ENCODE results near the gene SMAD4. TPM values are rescaled to one million over a fixed set of nuclear protein-coding genes. Genes with fewer than 3 reads are reported as not detected.

The SMAD4 gene
- total RNA-seq, 1 experiment from 2014 or later: 19.7 TPM

DNA sequence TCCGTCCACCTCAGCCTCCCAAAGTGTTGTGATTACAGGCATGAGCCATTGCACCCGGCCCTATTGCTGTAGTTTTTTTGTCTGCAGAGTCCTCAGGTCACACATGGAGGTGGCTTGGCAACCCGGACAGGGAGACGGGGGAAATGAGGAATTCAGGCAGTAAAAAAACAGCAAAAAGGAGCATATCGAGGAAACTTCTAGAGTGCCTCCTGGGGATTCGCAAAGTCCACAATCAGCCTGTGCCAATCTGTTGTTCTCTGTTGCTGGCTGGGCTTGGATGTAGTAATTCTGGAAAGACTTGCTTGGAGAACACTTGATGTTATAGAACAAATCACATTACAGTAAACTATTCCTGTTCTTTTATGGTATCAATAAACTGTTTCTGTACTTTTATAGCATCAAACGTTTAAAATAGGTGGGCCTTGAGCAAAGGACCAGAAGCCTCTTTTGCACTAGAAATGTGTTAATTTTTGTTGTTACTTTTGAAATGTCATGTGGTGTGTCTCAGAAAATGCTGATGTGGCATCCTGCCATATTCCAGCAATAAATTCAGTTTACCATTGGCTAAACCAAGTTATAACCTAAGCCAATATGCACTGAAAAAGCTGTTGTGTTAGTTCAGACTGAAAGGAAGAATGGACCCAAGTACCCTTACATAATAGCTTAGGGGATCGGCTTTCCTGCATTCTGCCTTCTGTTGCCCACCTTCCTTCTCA, 47.8 kb upstream of the SMAD4 start:
- Histone ChIP-seq H3K27me3 (ENCODE audit: low read length) (no peaks in the 10 kb centered on the region), H4K20me1 (ENCODE audit: low read length) (no peaks in the 10 kb centered on the region), H3K27ac (ENCODE audit: low read length) (no peak overlapping the region), H3K4me2 (ENCODE audit: low read length) (no peak overlapping the region), H3K4me1 (ENCODE audit: insufficient read depth, low read length) (peaks cover 5% of the 10 kb centered on the region; the same call in 1 of the 2 replicates), H3F3A (ENCODE audit: low read length, unreplicated experiment) (no peaks in the 10 kb centered on the region), H3K79me2 (ENCODE audit: low read length) (no peaks in the 10 kb centered on the region), H3K4me3 (ENCODE audit: low read length) (no peak overlapping the region), H3K36me3 (ENCODE audit: low read depth, low read length) (no peaks in the 10 kb centered on the region), H3K9me3 (ENCODE audit: low read length) (no peaks in the 10 kb centered on the region), H2AFZ (ENCODE audit: low read length) (no peak overlapping the region), H3K9ac (ENCODE audit: low read length) (no peak overlapping the region), H3K9me2 (replicated peaks; ENCODE audit: low read length) (no peaks in the 10 kb centered on the region)
- intact Hi-C loops (cut with micrococcal nuclease): no loop called here
- ChIA-PET POLR2A (ENCODE audit: unreplicated experiment) (no interaction called here), CTCF (no interaction called here)
- ATAC-seq (no peak), DNase-seq (no peak)
- no TSS peak for BruUV-seq (replicated peaks)
- no peak for TF ChIP-seq EZH2 (IDR thresholded peaks at IDR 0.05; ENCODE audit: low read length, unreplicated experiment)
- TF ChIP-seq, protein P1, sequence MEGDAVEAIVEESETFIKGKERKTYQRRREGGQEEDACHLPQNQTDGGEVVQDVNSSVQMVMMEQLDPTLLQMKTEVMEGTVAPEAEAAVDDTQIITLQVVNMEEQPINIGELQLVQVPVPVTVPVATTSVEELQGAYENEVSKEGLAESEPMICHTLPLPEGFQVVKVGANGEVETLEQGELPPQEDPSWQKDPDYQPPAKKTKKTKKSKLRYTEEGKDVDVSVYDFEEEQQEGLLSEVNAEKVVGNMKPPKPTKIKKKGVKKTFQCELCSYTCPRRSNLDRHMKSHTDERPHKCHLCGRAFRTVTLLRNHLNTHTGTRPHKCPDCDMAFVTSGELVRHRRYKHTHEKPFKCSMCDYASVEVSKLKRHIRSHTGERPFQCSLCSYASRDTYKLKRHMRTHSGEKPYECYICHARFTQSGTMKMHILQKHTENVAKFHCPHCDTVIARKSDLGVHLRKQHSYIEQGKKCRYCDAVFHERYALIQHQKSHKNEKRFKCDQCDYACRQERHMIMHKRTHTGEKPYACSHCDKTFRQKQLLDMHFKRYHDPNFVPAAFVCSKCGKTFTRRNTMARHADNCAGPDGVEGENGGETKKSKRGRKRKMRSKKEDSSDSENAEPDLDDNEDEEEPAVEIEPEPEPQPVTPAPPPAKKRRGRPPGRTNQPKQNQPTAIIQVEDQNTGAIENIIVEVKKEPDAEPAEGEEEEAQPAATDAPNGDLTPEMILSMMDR (conservative IDR thresholded peaks at IDR 0.05; ENCODE audit: low read depth, low read length): no peak
- TF ChIP-seq EZH2phosphoT487 (IDR thresholded peaks at IDR 0.05; ENCODE audit: borderline replicate concordance, low read length): no peak

DNA sequence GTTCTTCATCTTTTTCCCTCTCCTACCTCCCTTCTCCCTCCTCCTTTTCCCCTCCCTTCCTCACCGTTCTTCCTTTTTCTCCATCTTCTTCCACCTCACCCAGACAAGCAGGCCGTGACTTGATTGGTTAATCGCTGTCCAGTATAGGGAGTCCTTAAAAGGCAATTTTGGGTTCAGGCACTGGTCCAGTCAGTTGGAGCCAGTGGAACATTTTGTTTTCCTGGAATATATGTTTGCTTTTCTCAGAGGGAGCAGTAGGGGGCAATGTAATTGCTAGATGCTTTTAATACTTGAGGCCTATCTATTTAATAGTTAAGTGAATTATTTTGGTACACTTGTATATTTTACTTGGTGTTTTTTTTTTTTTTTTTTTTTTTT, 47.2 kb upstream of the SMAD4 start:
- ATAC-seq (no peak), DNase-seq (no peak)
- no peak overlapping the region for H3K4me2 ChIP-seq (ENCODE audit: low read length)
- no peak for TF ChIP-seq EZH2 (IDR thresholded peaks at IDR 0.05; ENCODE audit: low read length, unreplicated experiment)
- no peak for TF ChIP-seq EZH2phosphoT487 (IDR thresholded peaks at IDR 0.05; ENCODE audit: borderline replicate concordance, low read length)
- TF ChIP-seq, protein P1 (conservative IDR thresholded peaks at IDR 0.05; ENCODE audit: low read depth, low read length): no peak; the same call in 1 of the 2 replicates
- H2AFZ ChIP-seq (ENCODE audit: low read length): no peak overlapping the region
- BruUV-seq (replicated peaks): no TSS peak
- H3K27ac ChIP-seq (ENCODE audit: low read length): no peak overlapping the region
- no peaks in the 10 kb centered on the region for H3K36me3 ChIP-seq (ENCODE audit: low read depth, low read length)
- no peaks in the 10 kb centered on the region for H3F3A ChIP-seq (ENCODE audit: low read length, unreplicated experiment)
- H3K27me3 ChIP-seq (ENCODE audit: low read length): no peaks in the 10 kb centered on the region
- no peak overlapping the region for H3K4me3 ChIP-seq (ENCODE audit: low read length)
- H4K20me1 ChIP-seq (ENCODE audit: low read length): no peaks in the 10 kb centered on the region
- no peaks in the 10 kb centered on the region for H3K79me2 ChIP-seq (ENCODE audit: low read length)
- peaks cover 5% of the 10 kb centered on the region; the same call in 1 of the 2 replicates for H3K4me1 ChIP-seq (ENCODE audit: insufficient read depth, low read length)
- POLR2A ChIA-PET (ENCODE audit: unreplicated experiment): no interaction called here
- no peaks in the 10 kb centered on the region for H3K9me3 ChIP-seq (ENCODE audit: low read length)
- H3K9me2 ChIP-seq (replicated peaks; ENCODE audit: low read length): no peaks in the 10 kb centered on the region
- intact Hi-C loops (cut with micrococcal nuclease): no loop called here
- CTCF ChIA-PET: no interaction called here
- H3K9ac ChIP-seq (ENCODE audit: low read length): no peak overlapping the region

DNA sequence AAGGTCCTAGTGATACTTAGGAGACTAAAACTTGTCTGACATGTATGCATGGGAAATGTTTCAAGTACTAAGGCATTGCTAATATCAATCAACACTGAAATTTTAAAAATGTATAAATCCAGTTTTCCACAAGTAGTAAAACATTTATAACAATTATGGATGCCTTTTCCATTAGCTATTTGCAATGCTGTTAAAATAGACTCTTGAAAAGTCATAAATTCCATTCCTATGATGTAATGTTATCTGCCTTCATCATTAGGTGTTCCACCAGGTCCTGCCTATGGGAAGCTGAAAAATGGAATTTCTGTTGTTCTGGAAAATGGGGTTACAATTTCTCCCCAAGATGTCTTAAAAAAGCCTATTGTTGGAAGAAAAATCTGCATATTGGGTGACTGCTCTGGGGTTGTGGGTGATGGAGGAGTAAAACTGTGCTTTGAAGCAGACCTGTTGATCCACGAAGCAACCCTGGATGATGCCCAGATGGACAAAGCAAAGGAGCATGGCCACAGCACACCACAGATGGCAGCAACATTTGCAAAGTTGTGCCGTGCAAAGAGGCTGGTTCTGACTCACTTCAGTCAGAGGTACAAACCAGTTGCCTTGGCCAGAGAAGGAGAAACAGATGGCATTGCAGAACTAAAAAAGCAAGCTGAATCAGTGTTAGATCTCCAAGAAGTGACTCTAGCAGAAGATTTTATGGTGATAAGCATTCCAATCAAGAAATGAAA, 43.5 kb upstream of the SMAD4 start:
- Histone ChIP-seq H3K27ac (ENCODE audit: low read length) (no peak overlapping the region), H3K4me1 (ENCODE audit: insufficient read depth, low read length) (peaks cover 5% of the 10 kb centered on the region; the same call in 1 of the 2 replicates), H3K4me3 (ENCODE audit: low read length) (no peak overlapping the region), H3K9me3 (ENCODE audit: low read length) (no peaks in the 10 kb centered on the region), H3K36me3 (ENCODE audit: low read depth, low read length) (no peaks in the 10 kb centered on the region), H3K4me2 (ENCODE audit: low read length) (no peak overlapping the region), H4K20me1 (ENCODE audit: low read length) (no peaks in the 10 kb centered on the region), H2AFZ (ENCODE audit: low read length) (no peak overlapping the region), H3K27me3 (ENCODE audit: low read length) (no peaks in the 10 kb centered on the region), H3F3A (ENCODE audit: low read length, unreplicated experiment) (no peaks in the 10 kb centered on the region), H3K79me2 (ENCODE audit: low read length) (no peaks in the 10 kb centered on the region), H3K9me2 (replicated peaks; ENCODE audit: low read length) (no peaks in the 10 kb centered on the region), H3K9ac (ENCODE audit: low read length) (no peak overlapping the region)
- DNase-seq: peak; percentile 23
- peak; percentile 27; the same call in 1 of the 2 replicates for ATAC-seq
- TF ChIP-seq EZH2 (IDR thresholded peaks at IDR 0.05; ENCODE audit: low read length, unreplicated experiment) (no peak), EZH2phosphoT487 (IDR thresholded peaks at IDR 0.05; ENCODE audit: borderline replicate concordance, low read length) (no peak)
- TF ChIP-seq, protein P1 (conservative IDR thresholded peaks at IDR 0.05; ENCODE audit: low read depth, low read length): no peak
- BruUV-seq (replicated peaks): no TSS peak
- ChIA-PET CTCF (no interaction called here), POLR2A (ENCODE audit: unreplicated experiment) (interaction anchor here (0.5 kb wide), 1 partner anchor 38 kb away, joined by 14 read pairs; no protein-coding TSS in a partner anchor)
- intact Hi-C loops (cut with micrococcal nuclease): no loop called here

All from PC-3 (cell line).